T-helper 1 cell treated with Interleukin-12 subunit alpha and Interleukin-12 subunit beta and Interleukin-4 antibody, amounts not matched to agents 30 μg/mL and 1 μg/mL, for 36 hours (primary cell): ENCODE measurements around the gene SRGAP1.

ENCODE experiments used
- H3K27ac Mint-ChIP-seq: one replicate; pipeline ENCODE4 v1.8.0; 2021; ENCODE audit warnings: mild to moderate bottlenecking, mixed read lengths
- H3K27me3 Mint-ChIP-seq: one replicate; pipeline ENCODE4 v1.8.0; 2021; ENCODE audit warnings: low read depth, mixed read lengths
- H3K36me3 Mint-ChIP-seq: one replicate; pipeline ENCODE4 v1.8.0; 2021; ENCODE audit warnings: low read depth, mixed read lengths
- H3K4me1 Mint-ChIP-seq: one replicate; pipeline ENCODE4 v1.8.0; 2021; ENCODE audit warnings: low read depth, mixed read lengths
- H3K4me3 Mint-ChIP-seq: one replicate; pipeline ENCODE4 v1.8.0; 2021; ENCODE audit warnings: mild to moderate bottlenecking, moderate library complexity, mixed read lengths
- H3K9me3 Mint-ChIP-seq: one replicate; pipeline ENCODE4 v1.8.0; 2021; ENCODE audit warnings: mixed read lengths

The SRGAP1 gene

GRCh38 chr12:63958876-63959580 lies 114.5 kb downstream of the SRGAP1 start:
- no peak overlapping the region for H3K27ac Mint-ChIP-seq
- H3K4me1 Mint-ChIP-seq: no peaks in the 10 kb centered on the region
- H3K4me3 Mint-ChIP-seq: no peak overlapping the region
- no peaks in the 10 kb centered on the region for H3K27me3 Mint-ChIP-seq
- no peaks in the 10 kb centered on the region for H3K9me3 Mint-ChIP-seq
- H3K36me3 Mint-ChIP-seq: no peaks in the 10 kb centered on the region

GRCh38 chr12:63961048-63961447 lies 116.5 kb downstream of the SRGAP1 start:
- Mint-ChIP-seq H3K27me3 (no peaks in the 10 kb centered on the region), H3K4me3 (no peak overlapping the region), H3K27ac (no peak overlapping the region), H3K4me1 (no peaks in the 10 kb centered on the region), H3K9me3 (no peaks in the 10 kb centered on the region), H3K36me3 (no peaks in the 10 kb centered on the region)

GRCh38 chr12:63961543-63961942 lies 117.0 kb downstream of the SRGAP1 start:
- H3K4me3 Mint-ChIP-seq: no peak overlapping the region
- no peaks in the 10 kb centered on the region for H3K9me3 Mint-ChIP-seq
- H3K27ac Mint-ChIP-seq: no peak overlapping the region
- H3K36me3 Mint-ChIP-seq: no peaks in the 10 kb centered on the region
- no peaks in the 10 kb centered on the region for H3K27me3 Mint-ChIP-seq
- no peaks in the 10 kb centered on the region for H3K4me1 Mint-ChIP-seq

- H3K4me1 Mint-ChIP-seq: no peaks in the 10 kb centered on the region
- H3K36me3 Mint-ChIP-seq: no peaks in the 10 kb centered on the region
- H3K27me3 Mint-ChIP-seq: no peaks in the 10 kb centered on the region
Observed at GRCh38 chr12:63963868-63964267, 119.4 kb downstream of the SRGAP1 start.

DNA sequence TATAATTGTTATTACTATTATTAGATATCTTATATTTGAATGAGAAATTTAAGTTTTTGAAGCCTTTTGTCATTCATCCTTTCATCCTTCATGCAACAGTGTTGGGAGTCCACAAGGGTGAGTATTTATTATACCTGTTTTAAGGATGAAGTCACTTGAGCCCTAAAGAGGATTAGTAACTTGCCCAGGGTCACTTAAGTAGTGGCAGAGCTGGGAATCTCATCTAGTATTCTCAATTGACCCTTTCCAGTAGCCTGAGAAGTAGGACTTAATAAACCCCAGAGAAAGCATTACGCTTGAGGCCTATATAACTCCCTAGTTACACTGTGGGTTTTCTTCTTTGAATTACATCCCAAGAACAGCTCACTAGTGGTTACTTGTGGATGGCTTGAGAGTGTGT lies 119.8 kb downstream of the SRGAP1 start:
- Mint-ChIP-seq H3K4me3 (no peak overlapping the region), H3K9me3 (no peaks in the 10 kb centered on the region), H3K4me1 (no peaks in the 10 kb centered on the region), H3K27me3 (no peaks in the 10 kb centered on the region), H3K27ac (no peak overlapping the region), H3K36me3 (no peaks in the 10 kb centered on the region)

More at GRCh38 chr12:63963868-63964267, 119.4 kb downstream of the SRGAP1 start:
- no peak overlapping the region for H3K4me3 Mint-ChIP-seq
- no peak overlapping the region for H3K27ac Mint-ChIP-seq
- H3K9me3 Mint-ChIP-seq: no peaks in the 10 kb centered on the region

DNA sequence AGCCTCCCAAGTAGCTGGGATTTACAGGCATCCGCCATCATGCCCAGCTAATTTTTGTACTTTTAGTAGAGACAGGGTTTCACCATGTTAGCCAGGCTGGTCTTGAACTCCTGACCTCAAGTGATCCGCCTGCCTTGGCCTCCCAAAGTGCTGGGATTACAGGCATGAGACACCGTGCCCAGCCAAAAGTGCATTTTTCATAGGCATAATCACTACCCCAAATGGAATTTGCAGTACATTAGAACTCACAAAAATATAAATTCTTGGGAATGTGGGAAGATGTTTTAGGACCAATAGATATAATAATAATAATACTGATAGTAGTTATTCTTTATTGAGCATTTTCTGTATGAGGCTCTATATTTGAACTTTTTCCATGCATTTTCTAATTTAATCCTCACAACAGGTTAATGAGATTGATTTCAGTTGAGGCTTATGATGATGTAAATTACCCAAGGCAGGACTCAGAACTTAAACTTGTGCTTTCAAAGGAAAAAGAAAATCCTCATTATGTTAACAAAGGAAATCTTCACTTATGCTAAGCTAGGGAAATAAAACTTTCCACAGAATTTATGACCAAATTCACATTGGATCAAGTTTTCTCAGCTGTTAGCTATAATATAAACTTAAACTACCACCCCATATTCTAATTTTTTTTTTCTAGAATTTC lies 121.6 kb downstream of the SRGAP1 start:
- H3K9me3 Mint-ChIP-seq: no peaks in the 10 kb centered on the region
- no peaks in the 10 kb centered on the region for H3K4me1 Mint-ChIP-seq
- no peak overlapping the region for H3K4me3 Mint-ChIP-seq
- no peaks in the 10 kb centered on the region for H3K27me3 Mint-ChIP-seq
- no peak overlapping the region for H3K27ac Mint-ChIP-seq
- no peaks in the 10 kb centered on the region for H3K36me3 Mint-ChIP-seq

GRCh38 chr12:63966606-63966975 lies 122.1 kb downstream of the SRGAP1 start:
- no peaks in the 10 kb centered on the region for H3K36me3 Mint-ChIP-seq
- H3K4me1 Mint-ChIP-seq: no peaks in the 10 kb centered on the region
- H3K9me3 Mint-ChIP-seq: no peaks in the 10 kb centered on the region
- H3K27ac Mint-ChIP-seq: no peak overlapping the region
- H3K27me3 Mint-ChIP-seq: no peaks in the 10 kb centered on the region
- no peak overlapping the region for H3K4me3 Mint-ChIP-seq

DNA sequence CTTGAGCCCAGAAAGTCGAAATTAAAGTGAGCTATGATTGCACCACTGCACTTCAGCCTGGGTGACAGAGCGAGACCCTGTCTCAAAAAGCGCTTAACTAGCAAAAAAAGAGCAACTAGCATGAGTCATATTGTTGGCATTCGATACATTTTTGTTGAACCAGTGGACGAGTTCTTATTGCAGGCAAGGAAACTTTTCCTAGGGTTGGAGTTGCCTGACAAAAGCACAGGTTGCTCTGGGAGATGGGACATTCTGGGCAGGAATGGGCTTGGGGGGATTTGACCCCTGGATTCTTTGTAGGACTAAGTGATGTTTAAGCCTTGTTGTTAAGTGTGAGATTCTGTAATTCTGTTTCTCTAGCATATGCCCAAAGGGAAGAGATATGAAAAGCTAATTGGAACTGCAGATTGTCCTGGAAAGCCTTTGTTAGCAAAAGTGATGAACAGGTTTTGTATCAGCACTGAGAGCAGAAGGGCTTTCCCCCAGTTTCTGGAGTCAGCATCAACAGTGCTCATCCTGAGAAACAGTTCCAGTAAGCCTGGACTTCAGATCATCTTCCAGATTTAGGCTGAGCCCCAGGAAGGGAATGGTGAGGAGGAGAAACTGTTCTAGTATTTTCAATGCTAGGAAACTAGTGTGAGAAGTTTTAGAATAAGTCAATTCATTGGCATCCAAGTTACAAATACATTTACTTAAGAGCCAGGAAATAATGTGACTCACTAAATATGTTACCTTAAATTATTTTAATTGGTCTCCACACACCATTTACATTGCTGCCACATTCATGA lies 123.1 kb downstream of the SRGAP1 start:
- Mint-ChIP-seq H3K4me1 (no peaks in the 10 kb centered on the region), H3K4me3 (no peak overlapping the region), H3K27me3 (no peaks in the 10 kb centered on the region), H3K9me3 (no peaks in the 10 kb centered on the region), H3K36me3 (no peaks in the 10 kb centered on the region), H3K27ac (no peak overlapping the region)

- Mint-ChIP-seq H3K9me3 (no peaks in the 10 kb centered on the region), H3K27ac (no peak overlapping the region), H3K27me3 (no peaks in the 10 kb centered on the region), H3K4me3 (no peak overlapping the region), H3K4me1 (no peaks in the 10 kb centered on the region), H3K36me3 (no peaks in the 10 kb centered on the region)
Observed at GRCh38 chr12:63968673-63969072, 124.2 kb downstream of the SRGAP1 start.

- H3K4me3 Mint-ChIP-seq: no peak overlapping the region
- H3K36me3 Mint-ChIP-seq: no peaks in the 10 kb centered on the region
- no peaks in the 10 kb centered on the region for H3K4me1 Mint-ChIP-seq
- no peaks in the 10 kb centered on the region for H3K9me3 Mint-ChIP-seq
- H3K27me3 Mint-ChIP-seq: no peaks in the 10 kb centered on the region
- no peak overlapping the region for H3K27ac Mint-ChIP-seq
Observed at GRCh38 chr12:63976902-63977395, 132.4 kb downstream of the SRGAP1 start.

GRCh38 chr12:63977441-63977840 lies 132.9 kb downstream of the SRGAP1 start:
- Mint-ChIP-seq H3K4me3 (no peak overlapping the region), H3K9me3 (no peaks in the 10 kb centered on the region), H3K4me1 (no peaks in the 10 kb centered on the region), H3K36me3 (no peaks in the 10 kb centered on the region), H3K27ac (no peak overlapping the region), H3K27me3 (no peaks in the 10 kb centered on the region)

- Mint-ChIP-seq H3K9me3 (no peaks in the 10 kb centered on the region), H3K36me3 (no peaks in the 10 kb centered on the region), H3K27me3 (no peaks in the 10 kb centered on the region), H3K4me1 (no peaks in the 10 kb centered on the region), H3K27ac (no peak overlapping the region), H3K4me3 (no peak overlapping the region)
Observed at GRCh38 chr12:63978519-63978918, 134.0 kb downstream of the SRGAP1 start.

GRCh38 chr12:63980211-63980610 lies 135.7 kb downstream of the SRGAP1 start:
- no peaks in the 10 kb centered on the region for H3K27me3 Mint-ChIP-seq
- no peak overlapping the region for H3K27ac Mint-ChIP-seq
- no peaks in the 10 kb centered on the region for H3K9me3 Mint-ChIP-seq
- no peaks in the 10 kb centered on the region for H3K36me3 Mint-ChIP-seq
- no peaks in the 10 kb centered on the region for H3K4me1 Mint-ChIP-seq
- no peak overlapping the region for H3K4me3 Mint-ChIP-seq

DNA sequence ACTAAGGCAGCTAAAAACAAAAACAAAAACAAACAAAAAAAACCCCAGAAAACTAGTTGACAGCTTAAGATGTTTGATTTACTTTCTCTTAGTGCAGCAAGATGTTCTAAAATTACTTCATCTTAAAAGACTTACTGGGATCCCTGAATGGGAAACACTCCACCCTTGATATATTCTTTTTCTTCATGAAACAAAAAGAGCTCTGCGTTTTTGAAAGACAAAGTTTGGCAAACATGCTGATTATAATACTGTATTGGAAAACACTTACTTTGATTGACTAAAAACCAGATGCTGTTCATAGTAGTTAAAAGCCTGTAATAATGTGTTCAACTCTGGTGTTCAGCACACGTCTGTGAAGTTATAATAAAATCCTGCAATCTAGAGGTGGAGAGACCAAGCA lies 136.8 kb downstream of the SRGAP1 start:
- H3K36me3 Mint-ChIP-seq: no peaks in the 10 kb centered on the region
- no peaks in the 10 kb centered on the region for H3K27me3 Mint-ChIP-seq
- no peaks in the 10 kb centered on the region for H3K4me1 Mint-ChIP-seq
- H3K9me3 Mint-ChIP-seq: no peaks in the 10 kb centered on the region
- H3K27ac Mint-ChIP-seq: no peak overlapping the region
- no peak overlapping the region for H3K4me3 Mint-ChIP-seq
